Activated T-cell treated with anti-CD3 and anti-CD28 coated beads, Interleukin-2, amount 50 U/mL, for 72 hours (primary cell): ENCODE measurements around the gene MRPL28. TPM values are rescaled to one million over a fixed set of nuclear protein-coding genes. Genes with fewer than 3 reads are reported as not detected.
"Not testable (repeated sequence)": the region's sequence is repeated elsewhere in the genome, so short reads cannot be mapped to it uniquely, and the experiment has no call there.

ENCODE experiments used
- ATAC-seq, 2 donors: fragments of 150-1000 bp; cut with Tn5 transposase; replicated peaks in 1 of 2; 2 replicates each; pipeline ENCODE4 v1.10.0; 2021; ENCODE audit warnings: moderate library complexity in 2 of 2, mild to moderate bottlenecking in 1 of 2
- DNase-seq, 2 donors: peaks; one replicate each; pipeline ENCODE4 v3.0.0; 2021 to 2022; ENCODE audit warnings: mixed read lengths in 1 of 2
- H3K27ac Mint-ChIP-seq: one replicate; pipeline ENCODE4 v1.8.0; 2022; ENCODE audit warnings: mild to moderate bottlenecking, moderate library complexity, mixed read lengths
- H3K27me3 Mint-ChIP-seq: one replicate; pipeline ENCODE4 v1.8.0; 2022; ENCODE audit warnings: low read depth, mixed read lengths
- H3K36me3 Mint-ChIP-seq, 2 donors: one replicate each; pipeline ENCODE4 v1.8.0; 2022; ENCODE audit warnings: mixed read lengths in 2 of 2, mild to moderate bottlenecking in 1 of 2; ENCODE audit not compliant: insufficient read depth in 2 of 2
- H3K4me1 Mint-ChIP-seq: one replicate; pipeline ENCODE4 v1.8.0; 2022; ENCODE audit warnings: low read depth, mixed read lengths
- H3K4me3 Mint-ChIP-seq, 2 donors: one replicate each; pipeline ENCODE4 v1.8.0; 2022; ENCODE audit warnings: mild to moderate bottlenecking in 2 of 2, mixed read lengths in 2 of 2, moderate library complexity in 2 of 2
- H3K9me3 Mint-ChIP-seq, 2 donors: one replicate each; pipeline ENCODE4 v1.8.0; 2022; ENCODE audit warnings: mixed read lengths in 2 of 2
- total RNA-seq, 2 donors: library from RNA; stranded (reverse); gene quantifications; one replicate each; pipeline ENCODE4 v1.2.3, GENCODE V29; 2022

The MRPL28 gene
- 10 to 100 TPM; 54.5 to 73.2 TPM for total RNA-seq

- peak within 1 kb of the TSS; percentile 93 for H3K27ac Mint-ChIP-seq
- ATAC-seq (peak; percentile 99 to 100), DNase-seq (peak; percentile 96)
- peaks cover 0 to 7% of the 10 kb centered on the region in 2 donors for H3K36me3 Mint-ChIP-seq
- H3K4me1 Mint-ChIP-seq, result peaks cover 17% of the 10 kb centered on the region
- no peaks in the 10 kb centered on the region for H3K27me3 Mint-ChIP-seq
- peak within 1 kb of the TSS; percentile 78 to 94 for H3K4me3 Mint-ChIP-seq
- no peaks in the 10 kb centered on the region for H3K9me3 Mint-ChIP-seq
Measured at GRCh38 chr16:370443-370842, at the start of gene MRPL28. TSS of gene MRPL28 (minus strand) at chr16:370538. CDS start at chr16:370218, 320 bp downstream.

DNA sequence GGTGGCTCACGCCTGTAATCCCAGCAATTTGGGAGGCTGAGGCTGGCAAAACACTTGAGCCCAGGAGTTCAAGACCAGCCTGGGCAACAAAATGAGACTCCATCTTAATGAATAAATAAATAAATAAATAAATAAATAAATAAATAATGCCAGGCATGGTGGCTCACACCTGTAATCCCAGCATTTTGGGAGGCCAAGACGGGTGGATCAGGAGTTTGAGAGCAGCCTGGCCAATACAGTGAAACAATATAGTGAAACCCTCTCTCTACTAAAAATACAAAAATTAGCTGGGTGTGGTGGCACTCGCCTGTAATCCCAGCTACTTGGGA is 44.8 kb upstream of the MRPL28 start:
- not testable (repeated sequence) for H3K4me1 Mint-ChIP-seq, H3K4me3 Mint-ChIP-seq, DNase-seq

DNA sequence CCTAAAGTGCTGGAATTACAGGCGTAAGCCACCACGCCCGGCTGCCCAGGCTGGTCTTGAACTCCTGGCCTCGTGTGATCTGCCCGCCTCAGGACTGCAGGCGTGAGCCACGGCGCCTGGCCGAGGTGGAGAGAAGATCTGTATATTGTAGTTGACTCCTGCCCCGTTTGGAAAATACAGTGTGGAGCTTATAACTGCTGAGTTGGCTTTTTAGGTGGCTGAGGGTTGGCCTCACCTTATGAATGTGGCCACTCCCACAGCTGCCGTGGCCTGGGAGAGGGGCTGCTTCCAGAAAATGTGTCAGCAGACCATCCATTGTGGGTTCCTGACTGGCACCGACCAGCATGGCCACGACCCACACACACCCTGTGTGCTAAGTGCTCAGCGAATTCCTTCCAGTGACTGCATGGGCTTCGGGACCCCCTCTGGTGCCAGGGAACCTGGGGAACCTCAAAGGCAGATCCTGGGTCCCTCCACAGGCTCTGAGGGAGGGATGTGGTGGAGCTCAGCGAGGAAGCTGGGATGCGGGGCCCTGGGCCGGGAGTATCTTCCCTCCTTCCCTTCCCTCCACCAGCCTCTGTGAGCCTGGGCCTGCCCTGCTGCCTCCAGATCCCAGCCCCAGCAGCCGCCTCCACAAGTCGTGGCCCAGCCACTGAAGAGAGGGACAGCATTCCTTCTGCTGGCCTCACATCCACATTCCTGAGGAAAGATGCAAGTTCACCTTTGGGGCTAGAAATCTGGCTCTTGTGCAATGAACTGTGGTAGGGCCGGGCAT is 44.2 kb upstream of the MRPL28 start:
- Mint-ChIP-seq H3K36me3 (no peaks in the 10 kb centered on the region), H3K4me3 (no peak overlapping the region), H3K27ac (no peak overlapping the region), H3K9me3 (no peaks in the 10 kb centered on the region), H3K27me3 (no peaks in the 10 kb centered on the region), H3K4me1 (no peaks in the 10 kb centered on the region)
- DNase-seq (no peak), ATAC-seq (no peak)

More for the DNA sequence above, 44.8 kb upstream of the MRPL28 start:
- H3K36me3 Mint-ChIP-seq, H3K27ac Mint-ChIP-seq, H3K9me3 Mint-ChIP-seq, H3K27me3 Mint-ChIP-seq, ATAC-seq: not testable (repeated sequence)

DNA sequence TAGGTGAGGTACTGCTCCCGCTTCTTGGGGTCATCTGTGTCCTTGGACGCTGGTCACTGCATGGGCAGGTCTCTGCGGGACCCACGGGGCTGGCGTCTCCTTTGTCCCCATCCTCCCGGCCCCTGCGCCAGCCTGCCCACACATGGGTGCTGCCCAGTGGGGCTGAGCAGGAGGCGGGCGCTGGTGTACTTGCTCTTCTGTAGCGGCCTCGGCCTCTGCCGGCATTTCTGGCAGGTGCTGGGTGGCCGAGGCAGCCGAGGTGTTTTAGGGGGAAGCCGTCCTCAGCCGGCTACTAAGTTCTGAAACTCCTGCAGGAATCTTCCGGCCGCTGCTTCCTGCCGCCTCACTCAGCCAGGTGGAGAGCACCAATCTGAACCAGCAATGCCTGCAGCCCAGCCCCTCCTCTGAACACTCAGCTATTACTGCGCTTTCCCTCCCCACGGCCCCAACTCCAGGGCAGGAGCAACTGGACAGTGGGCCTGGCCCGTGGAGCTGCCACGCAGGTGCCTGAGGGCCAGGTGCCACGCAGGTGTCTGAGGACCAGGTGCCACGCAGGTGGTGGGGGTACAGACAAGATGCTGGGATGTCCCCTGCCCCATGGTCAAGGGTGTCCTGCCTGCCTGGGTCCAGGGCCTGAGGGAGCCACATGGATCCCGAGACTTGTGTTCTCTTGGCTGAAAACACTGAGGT is 41.4 kb upstream of the MRPL28 start:
- Mint-ChIP-seq H3K36me3 (no peaks in the 10 kb centered on the region), H3K27me3 (no peaks in the 10 kb centered on the region), H3K9me3 (no peaks in the 10 kb centered on the region), H3K4me1 (no peaks in the 10 kb centered on the region), H3K4me3 (no peak overlapping the region), H3K27ac (no peak overlapping the region)
- DNase-seq (no peak), ATAC-seq (no peak)

- Mint-ChIP-seq H3K27ac (no peak overlapping the region), H3K9me3 (no peaks in the 10 kb centered on the region), H3K4me3 (no peak overlapping the region), H3K36me3 (no peaks in the 10 kb centered on the region), H3K27me3 (no peaks in the 10 kb centered on the region), H3K4me1 (no peaks in the 10 kb centered on the region)
- DNase-seq (no peak), ATAC-seq (no peak)
Measured at GRCh38 chr16:410516-411178, 40.3 kb upstream of the MRPL28 start.

DNA sequence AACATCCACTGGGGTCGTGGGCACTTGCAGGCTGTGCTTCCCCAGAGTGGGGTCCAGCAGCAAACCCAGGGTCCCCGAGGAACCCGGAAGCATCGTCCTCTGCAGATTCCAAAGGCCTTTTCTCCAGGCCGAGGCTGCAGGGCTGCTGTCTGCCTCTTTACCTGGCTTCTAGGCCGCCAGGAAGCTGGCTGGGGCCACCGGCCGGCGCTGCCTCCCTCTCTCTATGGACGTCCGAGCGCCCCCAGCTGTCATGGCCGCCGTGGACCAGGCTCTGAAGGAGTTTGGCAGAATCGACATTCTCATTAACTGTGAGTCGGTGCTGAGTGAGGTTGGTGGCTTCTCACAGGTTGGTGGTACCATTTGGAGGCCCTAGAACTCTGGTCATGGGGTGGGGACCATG is 36.9 kb upstream of the MRPL28 start:
- DNase-seq, result no peak
- Mint-ChIP-seq H3K36me3 (no peaks in the 10 kb centered on the region), H3K4me1 (peaks cover 5% of the 10 kb centered on the region), H3K9me3 (no peaks in the 10 kb centered on the region), H3K4me3 (no peak overlapping the region), H3K27me3 (no peaks in the 10 kb centered on the region), H3K27ac (no peak overlapping the region)
- no peak for ATAC-seq

DNA sequence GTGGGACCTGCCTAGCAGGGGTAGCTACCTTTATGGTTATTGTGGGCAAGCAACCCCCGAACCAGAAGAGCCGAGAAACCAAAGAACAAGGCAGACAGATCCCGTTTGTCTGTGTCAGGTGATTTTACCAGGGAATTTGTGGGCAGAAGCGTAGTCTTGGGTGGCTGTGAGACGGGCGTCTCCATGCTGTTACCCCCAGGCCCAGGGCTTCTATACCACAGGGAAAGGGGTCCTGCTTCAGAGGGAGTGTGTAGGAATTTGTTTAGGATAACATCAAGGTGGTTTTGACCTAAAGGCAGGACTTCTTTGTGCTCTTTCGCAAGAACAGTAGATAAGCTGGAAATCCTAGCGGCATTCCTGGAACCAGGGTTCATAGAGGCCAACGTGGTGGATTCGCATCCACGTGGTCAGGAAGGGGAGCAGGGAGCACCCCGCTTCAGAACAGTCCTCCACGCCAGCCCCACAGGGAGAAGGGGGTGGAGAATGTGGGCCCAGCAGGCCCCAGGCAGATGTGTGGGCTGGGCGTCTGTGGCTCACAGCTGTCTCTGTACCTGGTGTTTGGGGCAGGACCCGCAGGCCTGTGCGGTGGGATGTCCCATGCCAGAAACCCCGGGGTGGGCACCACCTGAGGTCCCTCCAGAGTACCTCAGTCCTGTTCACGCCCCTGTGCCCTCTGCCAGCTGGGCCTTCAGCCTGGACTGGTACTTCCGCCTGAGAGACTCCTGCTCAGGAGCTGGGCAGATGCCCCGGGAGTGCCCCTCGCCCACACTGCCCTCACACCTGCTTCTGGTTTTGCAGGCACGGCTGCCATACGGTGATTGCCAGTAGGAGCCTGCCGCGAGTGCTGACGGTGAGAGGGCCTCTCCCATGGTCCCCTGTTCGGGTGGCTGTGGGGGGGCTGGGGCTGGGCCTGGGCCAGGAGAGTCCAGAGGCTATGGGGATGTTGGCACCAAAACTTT is 35.5 kb upstream of the MRPL28 start:
- no peaks in the 10 kb centered on the region for H3K36me3 Mint-ChIP-seq
- H3K4me1 Mint-ChIP-seq, result peaks cover 8% of the 10 kb centered on the region
- no peak overlapping the region for H3K27ac Mint-ChIP-seq
- DNase-seq (no peak), ATAC-seq (no peak)
- H3K27me3 Mint-ChIP-seq, result no peaks in the 10 kb centered on the region
- H3K9me3 Mint-ChIP-seq, result no peaks in the 10 kb centered on the region
- no peak overlapping the region for H3K4me3 Mint-ChIP-seq

- ATAC-seq, result no peak
- Mint-ChIP-seq H3K36me3 (no peaks in the 10 kb centered on the region), H3K27me3 (no peaks in the 10 kb centered on the region), H3K27ac (no peak overlapping the region), H3K9me3 (no peaks in the 10 kb centered on the region), H3K4me3 (no peak overlapping the region), H3K4me1 (peaks cover 16% of the 10 kb centered on the region)
- DNase-seq, result no peak
Measured at GRCh38 chr16:404971-405486, 34.7 kb upstream of the MRPL28 start.

GRCh38 chr16:401468-402348 is 31.4 kb upstream of the MRPL28 start, which contains the start of gene DECR2:
TSS of gene DECR2 (plus strand) at chr16:401885. CDS start at chr16:401964, 79 bp downstream.
- Mint-ChIP-seq H3K4me1 (peaks cover 19% of the 10 kb centered on the region), H3K36me3 (no peaks in the 10 kb centered on the region), H3K27ac (peak within 1 kb of the TSS; percentile 91), H3K9me3 (no peaks in the 10 kb centered on the region), H3K27me3 (no peaks in the 10 kb centered on the region), H3K4me3 (peak within 1 kb of the TSS; percentile 90 to 95)
- ATAC-seq (peak; percentile 85 to 89), DNase-seq (peak; percentile 95 to 97)

GRCh38 chr16:400061-400591 is 29.8 kb upstream of the MRPL28 start:
- Mint-ChIP-seq H3K27me3 (no peaks in the 10 kb centered on the region), H3K36me3 (no peaks in the 10 kb centered on the region), H3K4me3 (peak overlapping the region; percentile 90 to 95), H3K27ac (no peak overlapping the region), H3K9me3 (no peaks in the 10 kb centered on the region), H3K4me1 (peaks cover 28% of the 10 kb centered on the region)
- DNase-seq, result no peak
- ATAC-seq, result no peak

- Mint-ChIP-seq H3K27me3 (no peaks in the 10 kb centered on the region), H3K27ac (no peak overlapping the region), H3K4me3 (peak overlapping the region in 1 of 2 donors; percentile 90), H3K36me3 (no peaks in the 10 kb centered on the region), H3K9me3 (no peaks in the 10 kb centered on the region), H3K4me1 (peaks cover 28% of the 10 kb centered on the region)
- ATAC-seq (no peak), DNase-seq (no peak)
Measured at GRCh38 chr16:399340-400019, 29.1 kb upstream of the MRPL28 start.
